ENCODE measurements around the gene MYEF2. TPM values are rescaled to one million over a fixed set of nuclear protein-coding genes. Genes with fewer than 3 reads are reported as not detected.

The MYEF2 gene
- 11.5 and 24.9 TPM in 2 replicates for total RNA-seq (2014; rRNA removed; shearing (Covaris generic))
- polyA plus RNA-seq (2014; cell fraction: nucleus; rRNA removed) = 19.7 and 25.1 TPM in 2 replicates

GRCh38 chr15:48177766-48178647, at the start of gene MYEF2:
Gene MYEF2 (minus strand): TSS chr15:48178295. CDS start chr15:48178237, 58 bp downstream.
- peak; percentile 63 for DNase-seq (ENCODE audit: extremely low read depth, low read depth)

GRCh38 chr15:48225771-48226170, 47.7 kb upstream of the MYEF2 start:
- no peak for DNase-seq (ENCODE audit: extremely low read depth, low read depth)

- no peak for DNase-seq (ENCODE audit: extremely low read depth, low read depth)
Observed at GRCh38 chr15:48222627-48223026, 44.5 kb upstream of the MYEF2 start.

- DNase-seq (ENCODE audit: extremely low read depth, low read depth) = no peak
Observed at GRCh38 chr15:48221885-48222284, 43.8 kb upstream of the MYEF2 start.

- DNase-seq (ENCODE audit: extremely low read depth, low read depth) = no peak
Observed at GRCh38 chr15:48221261-48221660, 43.2 kb upstream of the MYEF2 start.

- no peak for DNase-seq (ENCODE audit: extremely low read depth, low read depth)
Observed at GRCh38 chr15:48205981-48206380, 27.9 kb upstream of the MYEF2 start, which contains the start of gene SLC12A1. Gene SLC12A1 (plus strand): TSS chr15:48206302. CDS start chr15:48207720, 1,418 bp downstream.

GRCh38 chr15:48202068-48202467, 24.0 kb upstream of the MYEF2 start:
- no peak for DNase-seq (ENCODE audit: extremely low read depth, low read depth)

- no peak for DNase-seq (ENCODE audit: extremely low read depth, low read depth)
Observed at GRCh38 chr15:48191574-48192225, 13.6 kb upstream of the MYEF2 start, which contains the start of gene CTXN2. Gene CTXN2 (plus strand): TSS chr15:48191665. CDS start chr15:48201301, 9,636 bp downstream.

GRCh38 chr15:48190932-48191573, 13.0 kb upstream of the MYEF2 start:
- peak; percentile 61 for DNase-seq (ENCODE audit: extremely low read depth, low read depth)

GRCh38 chr15:48186271-48186670, 8.2 kb upstream of the MYEF2 start:
- no peak for DNase-seq (ENCODE audit: extremely low read depth, low read depth)

GRCh38 chr15:48185529-48185928, 7.4 kb upstream of the MYEF2 start:
- no peak for DNase-seq (ENCODE audit: extremely low read depth, low read depth)

- DNase-seq (ENCODE audit: extremely low read depth, low read depth) = no peak
Observed at GRCh38 chr15:48182749-48183148, 4.7 kb upstream of the MYEF2 start.

- DNase-seq (ENCODE audit: extremely low read depth, low read depth) = no peak
Observed at GRCh38 chr15:48178648-48178931, 495 bp upstream of the MYEF2 start.

GRCh38 chr15:48177383-48177765, 721 bp downstream of the MYEF2 start:
- DNase-seq (ENCODE audit: extremely low read depth, low read depth) = peak; percentile 21

GRCh38 chr15:48176957-48177356, 1.1 kb downstream of the MYEF2 start:
- no peak for DNase-seq (ENCODE audit: extremely low read depth, low read depth)

- no peak for DNase-seq (ENCODE audit: extremely low read depth, low read depth)
Observed at GRCh38 chr15:48176112-48176511, 2.0 kb downstream of the MYEF2 start.

- no peak for DNase-seq (ENCODE audit: extremely low read depth, low read depth)
Observed at GRCh38 chr15:48175126-48175525, 3.0 kb downstream of the MYEF2 start.

- DNase-seq (ENCODE audit: extremely low read depth, low read depth) = no peak
Observed at GRCh38 chr15:48170981-48171380, 7.1 kb downstream of the MYEF2 start.

GRCh38 chr15:48168616-48169015, 9.5 kb downstream of the MYEF2 start:
- no peak for DNase-seq (ENCODE audit: extremely low read depth, low read depth)

- DNase-seq (ENCODE audit: extremely low read depth, low read depth) = no peak
Observed at GRCh38 chr15:48153526-48153925, 24.6 kb downstream of the MYEF2 start.

- no peak for DNase-seq (ENCODE audit: extremely low read depth, low read depth)
Observed at GRCh38 chr15:48149858-48150257, 28.2 kb downstream of the MYEF2 start.

Measured in NCI-H460 (cell line).